OCI-LY1 (cell line): ENCODE results near the gene NKX2-3.

Experiments used
- EZH2 ChIP-seq: fragments of 200-600 bp; sonication (generic), shearing (Covaris generic); IDR thresholded peaks from 2 replicates; pipeline ENCODE4 v1.8.0; 2017; ENCODE audit warnings: borderline replicate concordance, mixed run types, mild to moderate bottlenecking, antibody characterized with exemption, low read length, moderate library complexity, mixed read lengths
- TF ChIP-seq, protein P1 (sequence below): fragments of 200-600 bp; sonication (generic), shearing (Covaris generic); IDR thresholded peaks from 2 replicates; pipeline ENCODE4 v1.5.1; 2017; ENCODE audit warnings: mild to moderate bottlenecking, antibody characterized with exemption, low read length, moderate library complexity, mixed read lengths

- TF ChIP-seq, protein P1, sequence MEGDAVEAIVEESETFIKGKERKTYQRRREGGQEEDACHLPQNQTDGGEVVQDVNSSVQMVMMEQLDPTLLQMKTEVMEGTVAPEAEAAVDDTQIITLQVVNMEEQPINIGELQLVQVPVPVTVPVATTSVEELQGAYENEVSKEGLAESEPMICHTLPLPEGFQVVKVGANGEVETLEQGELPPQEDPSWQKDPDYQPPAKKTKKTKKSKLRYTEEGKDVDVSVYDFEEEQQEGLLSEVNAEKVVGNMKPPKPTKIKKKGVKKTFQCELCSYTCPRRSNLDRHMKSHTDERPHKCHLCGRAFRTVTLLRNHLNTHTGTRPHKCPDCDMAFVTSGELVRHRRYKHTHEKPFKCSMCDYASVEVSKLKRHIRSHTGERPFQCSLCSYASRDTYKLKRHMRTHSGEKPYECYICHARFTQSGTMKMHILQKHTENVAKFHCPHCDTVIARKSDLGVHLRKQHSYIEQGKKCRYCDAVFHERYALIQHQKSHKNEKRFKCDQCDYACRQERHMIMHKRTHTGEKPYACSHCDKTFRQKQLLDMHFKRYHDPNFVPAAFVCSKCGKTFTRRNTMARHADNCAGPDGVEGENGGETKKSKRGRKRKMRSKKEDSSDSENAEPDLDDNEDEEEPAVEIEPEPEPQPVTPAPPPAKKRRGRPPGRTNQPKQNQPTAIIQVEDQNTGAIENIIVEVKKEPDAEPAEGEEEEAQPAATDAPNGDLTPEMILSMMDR, result no peak
- TF ChIP-seq EZH2, result no peak
These were observed 13.1 kb upstream of the NKX2-3 start for GRCh38 chr10:99519690-99520039.
